K562 (cell line): ENCODE results near the gene HEXIM2. TPM values are rescaled to one million over a fixed set of nuclear protein-coding genes. Genes with fewer than 3 reads are reported as not detected.

Source experiments
- ATAC-seq: fragments of 200-7000 bp; cut with Tn5 transposase; 3 replicates; pipeline ENCODE4 v1.9.1; 2020; ENCODE audit warnings: moderate library complexity
- BruUV-seq: library from RNA; stranded (reverse); fragments of 400-500 nt; replicated peaks from 2 replicates; lab custom pipeline; 2021; lab: Mats Ljungman, UMichigan
- CTCF ChIA-PET: fragments of 300-600 bp; formaldehyde crosslinking; extraction: SDS; loops from one replicate; lab custom pipeline; 2021; ENCODE audit warnings: low intra/inter-chr PET ratio; lab: Yijun Ruan, JAX
- POLR2A ChIA-PET: fragments of 300-600, 350-650 bp; sonication (Branson Sonifier 250); formaldehyde crosslinking; extraction: SDS; loops from one replicate; lab custom pipeline; 2021; ENCODE audit warnings: antibody characterized with exemption, inconsistent platforms; lab: Yijun Ruan, JAX
- DNase-seq, 4 experiments: peaks; one replicate each; pipeline versions ENCODE4 v3.0.0 to v3.0.0-alpha.2; 2011 to 2018; ENCODE audit warnings: low spot score in 3 of 4, mixed read lengths in 3 of 4; ENCODE audit errors: extremely low read depth in 1 of 4
- FAIRE-seq: peaks from 2 replicates; lab custom pipeline; 2011; peaks lifted over from hg19 to GRCh38; lab: Jason Lieb, UNC
- H2AFZ ChIP-seq: 2 replicates; pipeline ENCODE4 v1.6.0; 2011; ENCODE audit warnings: low read depth, low read length, control low read depth, inconsistent platforms
- H3K27ac ChIP-seq: fragments of 200-600 bp; 3 replicates; pipeline ENCODE4 v1.8.0; 2011; ENCODE audit warnings: low read depth, mild to moderate bottlenecking, control low read depth, inconsistent platforms, low read length, moderate library complexity, mixed read lengths; ENCODE audit errors: extremely low read depth
- H3K27me3 ChIP-seq, 2 experiments: fragments of 300-600 bp in 1 of 2; 2 replicates in 1 of 2; 3 replicates in 1 of 2; pipeline versions ENCODE4 v1.6.0 to v1.8.0; 2011; ENCODE audit warnings: inconsistent platforms in 2 of 2, low read length in 2 of 2, mild to moderate bottlenecking in 1 of 2, mixed read lengths in 1 of 2, moderate library complexity in 1 of 2; ENCODE audit not compliant: control insufficient read depth in 2 of 2, insufficient read depth in 2 of 2
- H3K36me3 ChIP-seq: fragments of 300-600 bp; 3 replicates; pipeline ENCODE4 v1.8.0; 2011; ENCODE audit warnings: mild to moderate bottlenecking, low read length, inconsistent platforms; ENCODE audit not compliant: control insufficient read depth, insufficient read depth
- H3K4me1 ChIP-seq, 2 experiments: fragments of 200-600 bp in 1 of 2; replicated peaks in 1 of 2; 2 replicates in 1 of 2; 3 replicates in 1 of 2; pipeline versions ENCODE4 v1.5.1 to v1.8.0; 2011; ENCODE audit warnings: inconsistent platforms in 2 of 2, low read length in 2 of 2, mild to moderate bottlenecking in 1 of 2, mixed read lengths in 1 of 2, moderate library complexity in 1 of 2; ENCODE audit not compliant: control insufficient read depth in 2 of 2, insufficient read depth in 2 of 2
- H3K4me2 ChIP-seq: 2 replicates; pipeline ENCODE4 v1.6.1; 2011; ENCODE audit warnings: low read length, control low read depth, inconsistent platforms, mixed read lengths; ENCODE audit not compliant: insufficient read depth
- H3K4me3 ChIP-seq: fragments of 200-600 bp; sonication (generic), shearing (Covaris generic); 2 replicates; pipeline ENCODE4 v1.5.1; 2016; ENCODE audit warnings: control low read depth, inconsistent platforms
- H3K79me2 ChIP-seq: fragments of 200-600 bp; 3 replicates; pipeline ENCODE4 v1.8.0; 2011; ENCODE audit warnings: low read length, inconsistent platforms; ENCODE audit not compliant: control insufficient read depth, insufficient read depth
- H3K9ac ChIP-seq, 2 experiments: 2 replicates each; pipeline versions ENCODE4 v1.6.0 to v1.6.1; 2011; ENCODE audit warnings: low read depth in 2 of 2, low read length in 2 of 2, control low read depth in 1 of 2, inconsistent platforms in 1 of 2, mild to moderate bottlenecking in 1 of 2, mixed read lengths in 1 of 2; ENCODE audit not compliant: insufficient read depth in 1 of 2
- H3K9me1 ChIP-seq: one replicate; pipeline ENCODE4 v1.6.0; 2011; ENCODE audit warnings: inconsistent platforms, mild to moderate bottlenecking, low read length, moderate library complexity; ENCODE audit not compliant: control insufficient read depth, insufficient read depth
- H3K9me3 ChIP-seq: replicated peaks from 2 replicates; pipeline ENCODE4 v1.5.1; 2011; ENCODE audit warnings: low read depth, low read length, inconsistent platforms; ENCODE audit not compliant: control insufficient read depth, insufficient read depth
- H4K20me1 ChIP-seq: replicated peaks from 2 replicates; pipeline ENCODE4 v1.6.1; 2011; ENCODE audit warnings: low read length, inconsistent platforms, mixed read lengths; ENCODE audit not compliant: control insufficient read depth, insufficient read depth
- CHAMP1 ChIP-seq: fragments of 450-650 bp; IDR thresholded peaks from 2 replicates; pipeline ENCODE4 v1.6.1; 2016; ENCODE audit warnings: mild to moderate bottlenecking
- FOXK1 ChIP-seq: sonication (generic); formaldehyde crosslinking; IDR thresholded peaks from 2 replicates; pipeline ENCODE4 v1.8.0; 2022; ENCODE audit warnings: missing genetic modification reagents, mild to moderate bottlenecking, borderline replicate concordance
- HNRNPK ChIP-seq: fragments of 200-400 bp; formaldehyde crosslinking; IDR thresholded peaks from one replicate; pipeline ENCODE4 v1.6.1; 2018; ENCODE audit warnings: mild to moderate bottlenecking, low read depth, low read length; ENCODE audit not compliant: poor library complexity, severe bottlenecking
- PHF8 ChIP-seq: fragments of 200-600 bp; sonication (generic); IDR thresholded peaks from 2 replicates; pipeline ENCODE4 v1.6.1; 2012; ENCODE audit warnings: mixed run types, mild to moderate bottlenecking, inconsistent platforms, low read length, moderate library complexity, borderline replicate concordance
- TCF7L2 ChIP-seq: fragments of 150-350 bp; IDR thresholded peaks from 2 replicates; pipeline ENCODE4 v1.6.1; 2016; ENCODE audit warnings: low read depth, mild to moderate bottlenecking, low read length, moderate library complexity
- THAP12 ChIP-seq: fragments of 250-450 bp; sonication (Bioruptor Pico); IDR thresholded peaks from 2 replicates; pipeline ENCODE4 v1.9.0; 2021; ENCODE audit warnings: mild to moderate bottlenecking, inconsistent platforms
- TSC22D4 ChIP-seq: fragments of 450-650 bp; IDR thresholded peaks from 2 replicates; pipeline ENCODE4 v1.6.1; 2016; ENCODE audit warnings: missing genetic modification characterization, missing biosample characterization, control low read depth
- YBX1 ChIP-seq: fragments of 450-650 bp; IDR thresholded peaks from 2 replicates; pipeline ENCODE4 v1.7.1; 2016; ENCODE audit warnings: mild to moderate bottlenecking
- ZNF197 ChIP-seq: fragments of 200-800 bp; sonication (Bioruptor generic); IDR thresholded peaks from 2 replicates; pipeline ENCODE4 v1.6.1; 2016; ENCODE audit warnings: low read depth, missing genetic modification characterization, missing compliant biosample characterization
- ZNF282 ChIP-seq: sonication (generic); formaldehyde crosslinking; IDR thresholded peaks from 2 replicates; pipeline ENCODE4 v1.8.1; 2023; ENCODE audit warnings: missing genetic modification reagents
- ZNF324 ChIP-seq: fragments of 250-450 bp; sonication (Bioruptor Pico); IDR thresholded peaks from 2 replicates; pipeline ENCODE4 v1.4.0; 2020; ENCODE audit warnings: mild to moderate bottlenecking
- ZNF347 ChIP-seq: fragments of 450-650 bp; formaldehyde crosslinking; IDR thresholded peaks from 2 replicates; pipeline ENCODE4 v1.4.0; 2020; ENCODE audit warnings: low read depth, mild to moderate bottlenecking, moderate library complexity
- WGBS: fragments of 100-300 bp; shearing (Covaris generic); methylation state at CpG from one replicate; pipeline ENCODE4 v1.1.6; 2016; ENCODE audit warnings: low coverage, mixed read lengths; ENCODE audit not compliant: insufficient coverage; ENCODE audit errors: missing lambda C conversion rate; 5-methylcytosine and 5-hydroxymethylcytosine counted together
- in situ Hi-C: fragments of 300-500 bp; cut with MboI; formaldehyde crosslinking; loops from 4 replicates; pipeline ENCODE4 v1.15.0; 2018; ENCODE audit warnings: inconsistent platforms, mixed read lengths
- intact Hi-C: fragments of 100-400 bp; cut with micrococcal nuclease; formaldehyde crosslinking; loops from 2 replicates; pipeline ENCODE4 v1.14.2; 2022
- polyA plus RNA-seq, 8 experiments: library from polyadenylated mRNA; depleted of rRNA in 4 of 8; stranded (reverse) in 5 of 8; unstranded in 3 of 8; fragments of >200 nt; fragmentation: Nextera tagmentation in 2 of 8; fragmentation: Illumina TruSeq in 1 of 8; extraction: Ambion mirVana in 2 of 8; extraction: Trizol in 1 of 8; gene quantifications; 2 replicates each; pipeline versions ENCODE4 v1.2.1 to v1.2.3, GENCODE V29; 2011 to 2014; ENCODE audit warnings: inconsistent platforms in 1 of 8, missing spikeins in 1 of 8
- total RNA-seq, 7 experiments: library from RNA; depleted of rRNA in 6 of 7; stranded (reverse); fragments of >200 nt in 6 of 7; fragmentation: Illumina TruSeq in 2 of 7; extraction: Trizol in 2 of 7; gene quantifications; 2 replicates each; pipeline versions ENCODE4 v1.2.1 to v1.2.3, GENCODE V29; 2011 to 2021; ENCODE audit warnings: low replicate concordance in 1 of 7

Gene HEXIM2
- total and polyA plus RNA-seq, 9 of the 15 experiments (the other 6 are each of a cell fraction or from before 2014, with no cell fraction given), result 0.69 to 3.4 (median 1.1) TPM; not detected in 2

- H3K36me3 ChIP-seq, result no peaks in the 10 kb centered on the region
- intact Hi-C loops, result no loop called here
- ChIA-PET CTCF (interaction anchor here (0.6 kb wide), 1 partner anchor 989 kb away, joined by 3 read pairs; no protein-coding TSS in a partner anchor), POLR2A (interaction anchor here (1.1 to 6.7 kb wide), 2 partner anchors 52 to 78 kb away, joined by 3 to 137 read pairs; partner anchors contain the start of gene HEXIM1)
- BruUV-seq, result no TSS peak
- H3K27ac ChIP-seq, result no peak overlapping the region
- FAIRE-seq (no peak), ATAC-seq (no peak), DNase-seq (no peak)
- in situ Hi-C loops, result no loop called here
- H3K27me3 ChIP-seq, result no peaks in the 10 kb centered on the region
- H3K4me1 ChIP-seq, result peaks cover 12 to 13% of the 10 kb centered on the region in 2 experiments
- no peak overlapping the region for H3K4me3 ChIP-seq
- H3K9ac ChIP-seq, result peak overlapping the region in 1 of 2 experiments; percentile 40; a peak in 1 of 4 replicates
- no peaks in the 10 kb centered on the region for H3K9me1 ChIP-seq
- no peak for TF ChIP-seq HNRNPK
- no peak for TF ChIP-seq ZNF324
- no peak for TF ChIP-seq ZNF282 (CRISPR knock-in tag)
- no peak for TF ChIP-seq TCF7L2
- TF ChIP-seq CHAMP1, result no peak
- TF ChIP-seq FOXK1, result no peak
- no peak for TF ChIP-seq ZNF347 (CRISPR knock-in tag)
- TF ChIP-seq PHF8, result no peak
- TF ChIP-seq YBX1, result no peak
- TF ChIP-seq THAP12 (CRISPR knock-in tag), result no peak
- no peak for TF ChIP-seq TSC22D4 (tag)
- no peak for TF ChIP-seq ZNF197 (CRISPR knock-in tag)
- no peaks in the 10 kb centered on the region for H4K20me1 ChIP-seq
- 85% methylated on average over 4 of the region's 4 CpGs for WGBS
- no peaks in the 10 kb centered on the region for H3K79me2 ChIP-seq
- H3K9me3 ChIP-seq, result no peaks in the 10 kb centered on the region
- H3K4me2 ChIP-seq, result no peak overlapping the region
- H2AFZ ChIP-seq, result no peak overlapping the region
Observed at GRCh38 chr17:45201457-45201856, 39.8 kb downstream of the HEXIM2 start.
